Testis (tissue), 2 donors: ENCODE data around the gene IGSF9.

Experiments
- CTCF ChIP-seq, 3 experiments: fragments of 450-650 bp in 2 of 3; fragments of 200-600 bp in 1 of 3; sonication (generic) in 1 of 3; IDR thresholded peaks; one replicate each; pipeline ENCODE4 v1.5.1; 2016 to 2019; ENCODE audit warnings: antibody characterized with exemption in 3 of 3, mild to moderate bottlenecking in 2 of 3, moderate library complexity in 1 of 3
- POLR2A ChIP-seq: fragments of 450-650 bp; IDR thresholded peaks from one replicate; pipeline ENCODE4 v1.6.1; 2017; ENCODE audit warnings: antibody characterized with exemption, mild to moderate bottlenecking, moderate library complexity

DNA sequence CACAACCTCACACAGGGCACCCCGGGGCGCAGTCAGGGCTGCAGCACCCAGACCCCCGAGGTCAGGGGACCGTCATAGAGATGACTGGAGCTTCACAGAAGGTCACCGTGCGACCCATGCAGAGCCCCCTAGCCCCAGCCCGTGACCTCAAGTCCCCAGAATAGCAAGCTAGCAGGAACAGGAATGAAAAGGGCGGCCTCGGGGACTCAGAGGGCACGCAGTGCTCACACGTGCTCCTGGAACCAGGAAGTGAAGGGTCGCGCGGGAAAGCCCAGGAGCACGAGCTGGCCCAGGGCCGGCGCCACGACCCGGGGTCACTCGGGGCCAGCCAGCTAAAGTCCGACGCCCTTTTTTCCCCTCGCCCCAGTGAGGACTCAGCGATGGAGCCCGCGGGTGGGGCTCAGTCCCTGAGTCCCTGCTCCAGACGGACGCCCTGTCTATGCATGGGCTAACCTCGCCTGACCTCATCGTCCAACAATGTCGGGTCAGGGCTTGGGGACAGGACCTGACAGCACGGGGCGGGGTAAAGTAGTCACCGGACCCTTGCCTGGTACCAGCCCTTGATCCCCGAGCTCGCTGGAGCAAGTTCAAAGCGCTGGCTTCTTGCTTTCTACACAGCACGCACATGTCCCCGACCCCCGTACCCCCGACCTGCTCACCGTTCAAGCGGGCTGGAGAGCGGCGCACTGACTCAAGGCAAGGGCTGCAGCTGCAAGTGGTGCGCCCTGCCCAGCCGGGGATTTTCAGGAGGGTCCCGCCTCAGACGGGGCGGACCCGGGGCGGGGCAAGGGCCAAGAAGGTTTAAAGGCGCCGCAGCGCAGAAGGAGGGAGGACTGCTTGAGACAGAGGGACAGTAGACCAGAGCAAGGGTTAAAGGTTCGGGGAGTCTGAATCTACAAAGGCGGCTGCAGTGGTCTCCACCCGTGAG is 20.4 kb downstream of the IGSF9 start, which contains the start of gene TAGLN2:
- TF ChIP-seq CTCF (IDR thresholded peaks at IDR 0.05) (peak in 1 of 3 experiments; percentile 5), POLR2A (peak; percentile 28)
